ENCODE results near the gene FCN2. TPM values are rescaled to one million over a fixed set of nuclear protein-coding genes. Genes with fewer than 3 reads are reported as not detected.

The FCN2 gene
- total and polyA plus RNA-seq, 2 experiments from 2014 or later, result not detected

DNA sequence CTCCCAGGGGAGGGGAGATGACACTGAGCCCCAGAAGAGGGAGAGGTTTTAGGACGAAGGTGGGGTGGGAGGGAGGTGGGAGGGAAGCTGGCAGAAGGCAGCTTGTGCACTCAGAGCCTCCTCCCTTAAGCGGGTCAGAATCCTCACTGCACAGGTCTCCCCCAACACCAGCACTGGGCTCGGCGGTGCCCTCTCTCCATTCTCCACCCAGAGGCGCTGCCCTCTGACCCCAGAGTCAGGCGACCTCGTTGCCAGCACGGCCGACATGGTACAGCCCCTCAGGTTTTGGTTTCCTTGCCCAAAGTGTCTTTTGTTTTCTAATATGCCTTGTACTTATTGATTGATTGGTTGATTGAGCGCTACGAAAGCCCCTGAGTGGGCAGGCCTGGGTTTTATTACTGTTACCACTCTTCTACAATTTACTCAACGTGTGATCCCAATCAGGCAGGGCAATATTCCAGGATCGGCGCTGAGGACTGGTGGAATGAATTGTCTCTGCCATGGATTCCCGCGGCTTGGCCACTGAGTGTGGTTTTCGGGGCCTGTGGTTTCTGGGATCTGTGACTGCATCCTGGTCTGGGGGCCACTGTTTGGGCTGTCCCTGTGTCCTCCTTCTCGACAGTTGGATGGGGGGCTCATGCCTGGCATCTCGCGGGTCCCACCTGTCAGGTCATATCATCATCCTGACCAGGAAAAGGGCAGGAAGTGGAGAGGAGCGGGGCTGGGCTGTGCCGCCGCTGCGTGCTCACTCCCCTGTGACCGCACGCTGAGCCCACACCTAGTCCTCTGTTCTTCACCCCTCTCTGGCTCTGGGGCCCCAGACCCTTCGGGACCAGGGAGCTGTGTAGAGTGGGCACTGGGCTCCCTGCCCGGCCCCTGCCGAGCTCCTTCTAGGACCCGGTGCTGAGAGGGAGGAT is 9.6 kb upstream of the FCN2 start:
- no peaks in the 10 kb centered on the region for H3K36me3 ChIP-seq
- H3K27me3 ChIP-seq, result no peaks in the 10 kb centered on the region
- H3K9me3 ChIP-seq (ENCODE audit: low read depth), result no peaks in the 10 kb centered on the region
- H3K4me1 ChIP-seq (ENCODE audit: low read depth), result no peaks in the 10 kb centered on the region
- no peak overlapping the region for H3K27ac ChIP-seq
- H3K4me3 ChIP-seq, result no peak overlapping the region
- TF ChIP-seq, protein P1, sequence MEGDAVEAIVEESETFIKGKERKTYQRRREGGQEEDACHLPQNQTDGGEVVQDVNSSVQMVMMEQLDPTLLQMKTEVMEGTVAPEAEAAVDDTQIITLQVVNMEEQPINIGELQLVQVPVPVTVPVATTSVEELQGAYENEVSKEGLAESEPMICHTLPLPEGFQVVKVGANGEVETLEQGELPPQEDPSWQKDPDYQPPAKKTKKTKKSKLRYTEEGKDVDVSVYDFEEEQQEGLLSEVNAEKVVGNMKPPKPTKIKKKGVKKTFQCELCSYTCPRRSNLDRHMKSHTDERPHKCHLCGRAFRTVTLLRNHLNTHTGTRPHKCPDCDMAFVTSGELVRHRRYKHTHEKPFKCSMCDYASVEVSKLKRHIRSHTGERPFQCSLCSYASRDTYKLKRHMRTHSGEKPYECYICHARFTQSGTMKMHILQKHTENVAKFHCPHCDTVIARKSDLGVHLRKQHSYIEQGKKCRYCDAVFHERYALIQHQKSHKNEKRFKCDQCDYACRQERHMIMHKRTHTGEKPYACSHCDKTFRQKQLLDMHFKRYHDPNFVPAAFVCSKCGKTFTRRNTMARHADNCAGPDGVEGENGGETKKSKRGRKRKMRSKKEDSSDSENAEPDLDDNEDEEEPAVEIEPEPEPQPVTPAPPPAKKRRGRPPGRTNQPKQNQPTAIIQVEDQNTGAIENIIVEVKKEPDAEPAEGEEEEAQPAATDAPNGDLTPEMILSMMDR (IDR thresholded peaks at IDR 0.05; ENCODE audit: low read depth, low read length), result no peak
- no peak for DNase-seq (ENCODE audit: low read depth in 1 of 2, low spot score in 1 of 2)

- no peak overlapping the region for H3K4me3 ChIP-seq
- H3K27me3 ChIP-seq, result no peaks in the 10 kb centered on the region
- TF ChIP-seq, protein P1 (IDR thresholded peaks at IDR 0.05; ENCODE audit: low read depth, low read length), result no peak
- no peaks in the 10 kb centered on the region for H3K36me3 ChIP-seq
- peak in 1 of 2 donors; percentile 29 for DNase-seq (ENCODE audit: low read depth in 1 of 2, low spot score in 1 of 2)
- H3K27ac ChIP-seq, result no peak overlapping the region
- H3K4me1 ChIP-seq (ENCODE audit: low read depth), result no peaks in the 10 kb centered on the region
- no peaks in the 10 kb centered on the region for H3K9me3 ChIP-seq (ENCODE audit: low read depth)
These were observed 8.8 kb upstream of the FCN2 start for GRCh38 chr9:134871697-134872340.

GRCh38 chr9:134872482-134873231 is 8.0 kb upstream of the FCN2 start:
- Histone ChIP-seq H3K4me1 (ENCODE audit: low read depth) (no peaks in the 10 kb centered on the region), H3K36me3 (no peaks in the 10 kb centered on the region), H3K27ac (no peak overlapping the region), H3K27me3 (no peaks in the 10 kb centered on the region), H3K9me3 (ENCODE audit: low read depth) (no peaks in the 10 kb centered on the region), H3K4me3 (no peak overlapping the region)
- no peak for DNase-seq (ENCODE audit: low read depth in 1 of 2, low spot score in 1 of 2)
- TF ChIP-seq, protein P1 (IDR thresholded peaks at IDR 0.05; ENCODE audit: low read depth, low read length), result no peak

GRCh38 chr9:134875371-134875770 is 5.2 kb upstream of the FCN2 start:
- DNase-seq (ENCODE audit: low read depth in 1 of 2, low spot score in 1 of 2), result no peak
- Histone ChIP-seq H3K27me3 (no peaks in the 10 kb centered on the region), H3K4me1 (ENCODE audit: low read depth) (no peaks in the 10 kb centered on the region), H3K36me3 (no peaks in the 10 kb centered on the region), H3K9me3 (ENCODE audit: low read depth) (no peaks in the 10 kb centered on the region), H3K27ac (no peak overlapping the region), H3K4me3 (no peak overlapping the region)
- TF ChIP-seq, protein P1 (IDR thresholded peaks at IDR 0.05; ENCODE audit: low read depth, low read length), result no peak

GRCh38 chr9:134877541-134877940 is 3.1 kb upstream of the FCN2 start:
- TF ChIP-seq, protein P1 (IDR thresholded peaks at IDR 0.05; ENCODE audit: low read depth, low read length), result no peak
- H3K27me3 ChIP-seq, result no peaks in the 10 kb centered on the region
- H3K4me3 ChIP-seq, result no peak overlapping the region
- no peaks in the 10 kb centered on the region for H3K4me1 ChIP-seq (ENCODE audit: low read depth)
- H3K27ac ChIP-seq, result no peak overlapping the region
- H3K36me3 ChIP-seq, result no peaks in the 10 kb centered on the region
- H3K9me3 ChIP-seq (ENCODE audit: low read depth), result no peaks in the 10 kb centered on the region
- DNase-seq (ENCODE audit: low read depth in 1 of 2, low spot score in 1 of 2), result no peak
